Prostate gland (tissue), 2 donors: ENCODE results near the gene DBH.

Source experiments
- CTCF ChIP-seq, 4 experiments: fragments of 200-600 bp in 2 of 4; fragments of 450-650 bp in 2 of 4; sonication (generic) in 2 of 4; IDR thresholded peaks; 1 replicate in 3 of 4; 2 replicates in 1 of 4; pipeline ENCODE4 v1.5.1; 2016 to 2019; ENCODE audit warnings: antibody characterized with exemption in 4 of 4, mild to moderate bottlenecking in 2 of 4, moderate library complexity in 2 of 4
- POLR2A ChIP-seq: fragments of 450-650 bp; IDR thresholded peaks from one replicate; pipeline ENCODE4 v1.6.1; 2016; ENCODE audit warnings: antibody characterized with exemption, mild to moderate bottlenecking
- POLR2AphosphoS5 ChIP-seq: sonication (generic); formaldehyde crosslinking; IDR thresholded peaks from one replicate; pipeline ENCODE4 v1.6.1; 2017; ENCODE audit warnings: antibody characterized with exemption

- TF ChIP-seq CTCF (IDR thresholded peaks at IDR 0.05) (no peak), POLR2A (no peak), POLR2AphosphoS5 (no peak)
Measured at GRCh38 chr9:133682818-133683585, 46.8 kb downstream of the DBH start.
